ENCODE results near the gene FGF21.

Gene FGF21

DNA sequence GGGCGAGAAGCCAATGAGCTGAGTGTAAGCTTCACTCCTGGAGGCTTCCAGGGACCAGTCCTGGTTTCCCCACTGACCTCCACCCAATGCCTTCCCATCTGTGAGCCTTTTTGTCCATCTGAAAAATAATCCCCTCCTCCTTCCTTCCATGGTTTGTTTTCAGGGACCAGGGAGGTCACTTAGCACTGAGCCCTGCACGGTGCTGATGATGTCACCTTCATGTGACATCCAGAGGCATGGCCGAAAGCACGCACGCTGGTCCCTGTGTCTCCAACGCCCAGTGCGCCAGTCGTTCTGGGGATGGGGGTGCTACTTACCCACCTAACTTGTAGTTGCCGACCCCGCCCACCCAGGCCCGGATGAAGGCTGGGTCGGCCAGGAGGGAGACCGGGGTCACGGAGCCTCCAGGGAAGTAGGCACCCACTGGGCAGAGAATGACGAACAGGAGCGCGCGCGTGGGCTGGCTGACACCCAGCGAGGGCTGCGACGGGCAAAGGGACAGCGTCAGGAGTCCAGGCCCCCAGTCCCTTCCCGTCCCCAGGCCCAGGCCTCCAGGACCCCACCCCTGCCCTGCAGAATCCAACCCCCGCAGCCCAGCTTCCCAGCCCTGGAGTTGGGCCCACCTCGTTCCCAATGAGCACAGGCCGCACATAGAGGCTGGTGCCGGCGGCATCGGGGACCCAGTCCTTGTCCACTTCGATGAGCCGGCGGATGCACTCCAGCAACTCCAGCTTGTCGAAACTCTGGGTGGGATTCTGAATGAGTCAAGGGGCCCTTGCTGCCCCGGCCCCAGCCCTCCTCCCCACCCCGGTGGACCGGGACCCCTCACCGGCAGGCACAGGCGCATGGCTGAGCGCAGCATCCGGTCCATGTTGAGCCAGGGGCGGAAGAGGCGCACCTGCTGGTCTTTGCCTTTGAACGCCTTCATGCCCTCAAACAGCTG is 44.3 kb downstream of the FGF21 start:
- H3K36me3 Mint-ChIP-seq: peaks cover 5 to 25% of the 10 kb centered on the region in 2 donors
- no peaks in the 10 kb centered on the region for H3K27me3 Mint-ChIP-seq
- no peak overlapping the region for H3K4me3 Mint-ChIP-seq
- H3K9me3 Mint-ChIP-seq: no peaks in the 10 kb centered on the region
- H3K27ac Mint-ChIP-seq: no peak overlapping the region
- DNase-seq (no peak), ATAC-seq (replicated peaks) (no peak)
- H3K4me1 Mint-ChIP-seq: peaks cover 9 to 11% of the 10 kb centered on the region in 2 donors

DNA sequence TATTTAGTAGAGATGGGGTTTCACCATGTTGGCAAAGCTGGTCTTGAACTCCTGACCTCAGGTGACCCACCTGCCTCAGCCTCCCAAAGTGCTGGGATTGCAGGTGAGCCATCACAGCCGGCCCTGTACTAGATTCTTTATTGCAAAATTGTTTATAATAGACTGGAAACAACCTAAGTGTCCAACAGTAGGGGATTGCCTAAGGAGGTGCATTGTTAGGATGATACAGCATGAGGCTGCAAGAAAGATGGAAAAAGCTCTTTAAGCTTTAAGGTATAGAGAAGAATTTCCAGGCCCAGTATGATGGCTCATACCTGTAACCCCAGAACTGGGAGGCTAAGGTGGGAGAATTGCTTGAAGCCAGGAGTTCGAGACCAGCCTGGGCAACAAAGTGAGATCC is 47.3 kb downstream of the FGF21 start:
- ATAC-seq (replicated peaks) (no peak), DNase-seq (no peak)
- no peaks in the 10 kb centered on the region for H3K27me3 Mint-ChIP-seq
- peaks cover 16 to 40% of the 10 kb centered on the region in 2 donors for H3K36me3 Mint-ChIP-seq
- no peak overlapping the region for H3K27ac Mint-ChIP-seq
- H3K9me3 Mint-ChIP-seq: no peaks in the 10 kb centered on the region
- peaks cover 4 to 14% of the 10 kb centered on the region in 2 donors for H3K4me1 Mint-ChIP-seq
- H3K4me3 Mint-ChIP-seq: no peak overlapping the region

DNA sequence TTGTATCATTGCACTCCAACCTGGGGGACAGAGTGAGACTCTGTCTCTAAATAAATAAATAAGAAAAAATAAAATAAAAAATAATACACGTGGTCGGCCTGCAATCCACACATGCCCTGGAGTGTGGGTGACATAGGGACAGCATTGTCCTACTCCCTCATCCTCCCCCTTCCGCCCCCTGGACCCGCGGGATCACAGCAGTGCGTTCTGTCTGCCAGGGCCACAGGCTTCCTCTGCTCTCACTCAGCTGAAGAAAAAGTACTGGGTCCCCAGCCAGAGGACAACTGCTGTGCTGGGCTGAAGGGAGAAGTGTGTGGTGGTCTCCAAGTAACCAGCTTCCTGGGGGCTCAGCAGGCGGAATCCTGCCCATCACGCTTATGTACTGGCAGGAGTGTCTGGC is 49.2 kb downstream of the FGF21 start:
- no peak for ATAC-seq (replicated peaks)
- DNase-seq: no peak
- H3K27me3 Mint-ChIP-seq: no peaks in the 10 kb centered on the region
- H3K27ac Mint-ChIP-seq: no peak overlapping the region
- peaks cover 17 to 25% of the 10 kb centered on the region in 2 donors for H3K4me1 Mint-ChIP-seq
- no peaks in the 10 kb centered on the region for H3K9me3 Mint-ChIP-seq
- peaks cover 17 to 36% of the 10 kb centered on the region in 2 donors for H3K36me3 Mint-ChIP-seq
- H3K4me3 Mint-ChIP-seq: no peak overlapping the region

DNA sequence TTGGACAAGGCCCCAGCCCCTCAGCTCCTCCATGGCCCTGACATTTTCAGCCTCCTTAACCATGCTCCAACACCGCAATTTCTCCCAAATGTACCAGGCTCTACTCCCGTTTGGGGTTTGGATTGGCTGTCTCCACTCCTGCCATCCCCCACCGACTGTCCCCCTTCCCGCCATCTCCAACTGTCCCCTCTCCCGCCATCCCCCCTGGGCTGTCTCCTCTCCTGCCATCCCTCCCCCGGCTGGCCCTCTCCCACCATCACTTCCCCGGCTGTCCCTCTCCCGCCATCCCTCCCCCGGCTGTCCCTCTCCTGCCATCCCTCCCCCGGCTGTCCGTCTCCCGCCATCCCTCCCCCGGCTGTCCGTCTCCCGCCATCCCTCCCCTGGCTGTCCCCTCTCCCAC is 50.1 kb downstream of the FGF21 start:
- ATAC-seq (replicated peaks) (no peak), DNase-seq (no peak)
- H3K9me3 Mint-ChIP-seq: no peaks in the 10 kb centered on the region
- H3K4me1 Mint-ChIP-seq: peaks cover 24 to 34% of the 10 kb centered on the region in 2 donors
- peaks cover 14 to 31% of the 10 kb centered on the region in 2 donors for H3K36me3 Mint-ChIP-seq
- H3K4me3 Mint-ChIP-seq: no peak overlapping the region
- no peak overlapping the region for H3K27ac Mint-ChIP-seq
- no peaks in the 10 kb centered on the region for H3K27me3 Mint-ChIP-seq

DNA sequence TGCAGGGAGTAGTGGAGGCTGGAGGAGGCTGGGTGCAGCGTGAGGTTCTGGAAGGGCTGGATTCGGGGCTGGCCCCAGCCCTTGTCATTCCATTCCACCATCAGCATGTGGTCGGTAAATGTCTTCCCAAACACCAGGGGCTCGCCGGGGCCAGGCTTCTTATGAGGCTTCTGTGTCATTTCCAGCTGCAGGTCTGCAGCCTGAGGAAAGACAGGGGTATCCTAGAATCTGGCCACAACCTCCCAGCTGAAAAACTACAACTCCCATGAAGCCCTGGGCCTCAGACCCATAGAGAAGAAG is 51.1 kb downstream of the FGF21 start:
- DNase-seq (no peak), ATAC-seq (replicated peaks) (peak in 1 of 2 donors; percentile 43)
- Mint-ChIP-seq H3K4me1 (peaks cover 27 to 42% of the 10 kb centered on the region in 2 donors), H3K4me3 (no peak overlapping the region), H3K27ac (no peak overlapping the region), H3K27me3 (no peaks in the 10 kb centered on the region), H3K36me3 (peaks cover 13 to 31% of the 10 kb centered on the region in 2 donors), H3K9me3 (no peaks in the 10 kb centered on the region)

DNA sequence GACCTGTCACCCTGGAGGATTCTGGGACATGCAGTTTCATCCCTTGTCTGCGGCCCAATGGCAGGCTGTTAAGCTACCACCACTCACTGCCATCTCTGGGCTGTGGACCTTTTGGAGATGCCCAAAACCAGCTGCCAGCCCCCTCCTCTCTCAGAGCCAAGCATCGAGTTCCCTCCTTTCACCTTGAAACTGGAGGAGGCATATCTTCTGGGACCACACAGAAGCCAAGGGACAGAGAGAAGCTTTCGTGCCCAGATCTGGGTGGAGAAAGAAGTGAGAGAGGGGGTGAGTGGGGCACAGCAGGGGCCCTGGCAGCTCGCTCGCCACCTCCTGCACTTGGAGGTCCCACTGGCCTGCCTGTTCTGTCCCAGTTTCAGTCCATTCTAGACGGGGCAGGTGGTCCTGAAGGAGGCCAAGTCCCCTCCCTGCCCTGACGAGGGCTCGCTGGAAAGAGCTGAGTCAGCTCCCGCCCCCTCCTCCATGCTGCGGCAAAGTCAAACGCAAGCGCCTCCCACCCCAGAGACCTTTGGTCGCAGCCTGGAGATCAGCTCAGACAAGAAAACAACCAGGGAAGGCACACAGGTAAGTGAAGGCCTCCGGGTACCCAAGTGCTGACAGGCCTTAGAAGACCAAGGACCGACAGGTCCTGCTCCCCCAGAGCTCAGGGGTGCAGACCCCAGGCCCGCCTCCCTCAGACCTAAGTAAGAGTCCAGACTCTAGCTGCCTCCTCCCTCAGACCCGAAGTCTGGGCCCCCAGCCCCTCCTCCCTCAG is 51.7 kb downstream of the FGF21 start:
- Mint-ChIP-seq H3K27me3 (no peaks in the 10 kb centered on the region), H3K36me3 (peaks cover 13 to 31% of the 10 kb centered on the region in 2 donors), H3K27ac (no peak overlapping the region), H3K9me3 (no peaks in the 10 kb centered on the region), H3K4me3 (no peak overlapping the region), H3K4me1 (peaks cover 27 to 44% of the 10 kb centered on the region in 2 donors)
- DNase-seq (no peak), ATAC-seq (replicated peaks) (peak in 1 of 2 donors; percentile 33)

DNA sequence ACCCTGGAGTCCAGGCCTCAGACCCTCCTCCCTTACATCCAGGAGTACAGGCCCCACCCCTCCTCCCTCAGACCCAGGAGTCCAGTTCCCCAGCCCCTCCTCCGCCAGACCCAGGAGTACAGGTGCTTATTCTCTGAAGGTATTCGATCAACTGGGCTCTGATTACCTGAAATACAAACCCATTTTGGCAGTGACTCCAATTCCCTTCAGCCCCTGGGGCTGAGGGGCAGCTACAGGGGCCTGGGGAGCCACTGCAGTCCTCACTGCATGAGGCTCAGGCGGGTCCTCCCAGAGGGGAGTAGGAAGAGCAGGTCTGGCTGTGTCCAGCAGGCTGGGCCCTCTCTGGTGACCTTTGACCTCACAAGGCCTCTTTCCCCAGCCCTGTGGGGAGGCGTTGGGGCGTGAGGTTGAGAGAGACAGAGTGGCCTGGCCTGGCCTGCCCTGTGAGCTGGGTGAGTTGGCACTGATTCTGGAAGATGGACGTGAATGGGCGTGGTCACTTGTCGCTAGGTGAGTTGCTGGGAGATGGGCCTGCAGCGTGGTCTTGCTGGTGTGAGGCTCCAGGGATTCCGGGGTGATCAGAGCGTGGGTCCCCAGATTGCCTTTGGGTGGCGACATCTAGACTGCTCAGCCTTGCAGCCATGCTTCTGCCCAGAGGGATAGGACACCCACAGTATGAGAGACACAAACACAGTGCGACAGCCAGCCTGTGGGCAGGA is 52.4 kb downstream of the FGF21 start:
- no peaks in the 10 kb centered on the region for H3K9me3 Mint-ChIP-seq
- H3K27me3 Mint-ChIP-seq: no peaks in the 10 kb centered on the region
- ATAC-seq (replicated peaks): no peak
- H3K36me3 Mint-ChIP-seq: peaks cover 13 to 31% of the 10 kb centered on the region in 2 donors
- H3K27ac Mint-ChIP-seq: peak overlapping the region; percentile 3
- no peak for DNase-seq
- H3K4me1 Mint-ChIP-seq: peaks cover 33 to 51% of the 10 kb centered on the region in 2 donors
- H3K4me3 Mint-ChIP-seq: no peak overlapping the region
